ENCODE measurements around the gene CPS1. TPM values are rescaled to one million over a fixed set of nuclear protein-coding genes. Genes with fewer than 3 reads are reported as not detected.

The CPS1 gene
- total RNA-seq, 1 experiment from 2014 or later, result 14.2 TPM

- Histone ChIP-seq H3K79me2 (ENCODE audit: insufficient read depth, low read length) (no peaks in the 10 kb centered on the region), H4K5ac (ENCODE audit: insufficient read length, low read depth, low read length) (no peak overlapping the region), H2AFZ (ENCODE audit: low read length) (no peak overlapping the region), H3T11ph (ENCODE audit: low read length) (no peak overlapping the region), H4K8ac (replicated peaks; ENCODE audit: insufficient read length, low read depth, low read length) (no peak overlapping the region), H3K56ac (ENCODE audit: insufficient read length, low read depth, low read length) (no peak overlapping the region), H3K79me1 (ENCODE audit: insufficient read depth, low read depth, low read length, poor library complexity, severe bottlenecking) (no peaks in the 10 kb centered on the region), H3K9ac (ENCODE audit: extremely low read depth, insufficient read length, low read length) (no peak overlapping the region), H2BK20ac (ENCODE audit: low read depth, low read length, poor library complexity, severe bottlenecking) (no peak overlapping the region), H3K4me2 (ENCODE audit: insufficient read depth, insufficient read length, low read length) (no peak overlapping the region), H2BK5ac (ENCODE audit: insufficient read length, low read length) (no peak overlapping the region), H2BK12ac (ENCODE audit: insufficient read length, low read depth, low read length) (no peak overlapping the region), H4K20me1 (ENCODE audit: control insufficient read depth, insufficient read depth, insufficient read length) (no peaks in the 10 kb centered on the region), H3K18ac (ENCODE audit: insufficient read length, low read depth, low read length) (no peak overlapping the region), H3K27ac (ENCODE audit: insufficient read length, low read depth, low read length) (no peak overlapping the region), H3K4me1 (ENCODE audit: insufficient read depth, low read length) (no peaks in the 10 kb centered on the region; the same call in 1 of the 2 replicates), H3K9me3 (ENCODE audit: control insufficient read depth, low read depth, low read length) (no peaks in the 10 kb centered on the region), H3K14ac (ENCODE audit: insufficient read depth, low read length) (no peak overlapping the region), H3K23ac (ENCODE audit: insufficient read length, low read depth, low read length) (no peak overlapping the region), H3K4ac (ENCODE audit: low read depth, low read length) (no peak overlapping the region), H2BK120ac (ENCODE audit: low read depth, low read length, poor library complexity, severe bottlenecking) (no peak overlapping the region), H4K91ac (ENCODE audit: insufficient read length, low read depth, low read length) (no peak overlapping the region), H2BK15ac (ENCODE audit: low read depth, low read length) (no peak overlapping the region), H2AK5ac (ENCODE audit: insufficient read length, low read length) (no peak overlapping the region), H3K27me3 (ENCODE audit: insufficient read depth, low read length) (no peaks in the 10 kb centered on the region), H3K23me2 (ENCODE audit: insufficient read length, low read depth, low read length, poor library complexity, severe bottlenecking) (no peaks in the 10 kb centered on the region)
- no peaks in the 10 kb centered on the region for H3K9me3 Mint-ChIP-seq
- H3K36me3 Mint-ChIP-seq (ENCODE audit: insufficient read depth in 1 of 3, low read depth in 3 of 3), result no peaks in the 10 kb centered on the region
- H3K4me1 Mint-ChIP-seq, result peaks cover 6 to 7% of the 10 kb centered on the region in 2 experiments
- no peak for DNase-seq
- H3K27me3 Mint-ChIP-seq (ENCODE audit: low read depth), result no peaks in the 10 kb centered on the region
- H3K4me3 Mint-ChIP-seq, result no peak overlapping the region
- TF ChIP-seq CTCF (conservative IDR thresholded peaks at IDR 0.05), result no peak
- H3K27ac Mint-ChIP-seq, result no peak overlapping the region
These were observed 10.9 kb downstream of the CPS1 start for GRCh38 chr2:210567279-210567678.

Measured in H9 (cell line).